ENCODE measurements around the gene FGF12. TPM values are rescaled to one million over a fixed set of nuclear protein-coding genes. Genes with fewer than 3 reads are reported as not detected.
A peak's percentile ranks its signal among the peaks of the same experiment; 100 is the strongest.

The FGF12 gene
- total and polyA plus RNA-seq, 7 donors = 0.25 to 0.87 (median 0.71) TPM

DNA sequence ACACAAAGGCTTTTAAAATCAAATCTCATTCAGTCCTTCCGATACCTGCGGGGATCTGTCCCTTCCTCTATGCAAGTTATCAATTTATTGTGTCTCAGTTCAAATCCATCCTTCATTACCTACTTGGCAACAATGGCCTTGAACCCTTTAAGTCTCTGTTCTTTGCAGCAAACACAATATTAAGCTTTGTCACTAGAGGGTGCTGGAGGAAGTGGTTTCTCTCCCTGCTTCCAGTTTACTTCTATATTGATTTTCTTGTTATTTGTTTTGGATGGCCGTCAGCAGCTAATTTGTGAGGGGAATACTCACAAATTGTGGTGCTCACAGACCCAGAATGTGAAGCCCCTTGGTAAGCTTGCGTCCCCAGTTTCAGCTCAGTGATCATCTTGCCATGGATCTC, 278.3 kb downstream of the FGF12 start:
- intact Hi-C loops (cut with DNase I) = loop anchor here in 1 of 2 donors (5.0 kb wide), 1 partner anchor 322 kb away; no protein-coding TSS in a partner anchor
- WGBS, 3 donors = 89 to 93% (median 91%) methylated on average over 4 of the region's 4 CpGs
- Histone ChIP-seq H3K36me3 (ENCODE audit: insufficient read depth in 1 of 2, low read depth in 1 of 2) (no peaks in the 10 kb centered on the region), H3K9me3 (no peaks in the 10 kb centered on the region), H3K4me1 (no peaks in the 10 kb centered on the region), H3K27ac (no peak overlapping the region), H3K4me3 (no peak overlapping the region), H3K27me3 (ENCODE audit: insufficient read depth in 3 of 3, low read length in 2 of 3) (peaks cover 0 to 10% (median 0%) of the 10 kb centered on the region in 3 donors)
- DNase-seq = no peak
- no peak for ATAC-seq
- TF ChIP-seq CTCF (IDR thresholded peaks at IDR 0.05) = no peak

- no peak for TF ChIP-seq CTCF (IDR thresholded peaks at IDR 0.05)
- H3K4me3 ChIP-seq = no peak overlapping the region
- H3K27me3 ChIP-seq (ENCODE audit: insufficient read depth in 3 of 3, low read length in 2 of 3) = peaks cover 0 to 10% (median 0%) of the 10 kb centered on the region in 3 donors
- no peak for ATAC-seq
- H3K27ac ChIP-seq = no peak overlapping the region
- no peaks in the 10 kb centered on the region for H3K4me1 ChIP-seq
- 14 to 20% (median 17%) methylated on average over 10 of the region's 10 CpGs for WGBS, 3 donors
- no peaks in the 10 kb centered on the region for H3K36me3 ChIP-seq (ENCODE audit: insufficient read depth in 1 of 2, low read depth in 1 of 2)
- no peaks in the 10 kb centered on the region for H3K9me3 ChIP-seq
- intact Hi-C loops (cut with DNase I) = loop anchor here in 1 of 2 donors (5.0 kb wide), 1 partner anchor 319 kb away; no protein-coding TSS in a partner anchor
- no peak for DNase-seq
Observed at GRCh38 chr3:192445770-192446644, 281.3 kb downstream of the FGF12 start.

DNA sequence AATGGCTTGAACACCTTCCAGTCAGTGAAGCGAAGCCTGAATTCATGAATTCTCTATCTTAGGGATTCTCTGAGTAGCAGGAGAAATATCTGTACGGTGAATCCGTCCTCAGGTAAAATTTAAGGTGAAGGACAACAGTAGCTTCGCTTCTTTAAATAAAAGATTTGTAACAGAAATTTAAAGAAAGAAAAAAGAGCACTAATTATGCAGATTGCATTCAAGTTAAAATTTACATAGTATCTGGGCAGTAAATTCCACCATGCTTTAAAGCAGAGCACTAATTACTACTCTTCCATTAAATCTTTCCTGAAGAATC, 282.6 kb downstream of the FGF12 start:
- no peaks in the 10 kb centered on the region for H3K36me3 ChIP-seq (ENCODE audit: insufficient read depth in 1 of 2, low read depth in 1 of 2)
- WGBS, 3 donors = 37 to 40% (median 39%) methylated on average over 4 of the region's 4 CpGs
- no peaks in the 10 kb centered on the region for H3K9me3 ChIP-seq
- no peaks in the 10 kb centered on the region for H3K4me1 ChIP-seq
- peaks cover 0 to 10% (median 0%) of the 10 kb centered on the region in 3 donors for H3K27me3 ChIP-seq (ENCODE audit: insufficient read depth in 3 of 3, low read length in 2 of 3)
- H3K4me3 ChIP-seq = no peak overlapping the region
- DNase-seq (no peak), ATAC-seq (no peak)
- no peak overlapping the region for H3K27ac ChIP-seq
- TF ChIP-seq CTCF (IDR thresholded peaks at IDR 0.05) = no peak
- intact Hi-C loops (cut with DNase I) = loop anchor here (1.0 to 5.0 kb wide), 3 partner anchors 314 to 1022 kb away; no protein-coding TSS in a partner anchor

- no peaks in the 10 kb centered on the region for H3K36me3 ChIP-seq (ENCODE audit: insufficient read depth in 1 of 2, low read depth in 1 of 2)
- no peaks in the 10 kb centered on the region for H3K9me3 ChIP-seq
- no peaks in the 10 kb centered on the region for H3K4me1 ChIP-seq
- TF ChIP-seq CTCF (IDR thresholded peaks at IDR 0.05) = peak; percentile 97
- peak; percentile 67 to 84 (median 73) for ATAC-seq
- WGBS, 3 donors = 13 to 18% (median 15%) methylated on average over 12 of the region's 12 CpGs
- H3K4me3 ChIP-seq = no peak overlapping the region
- H3K27ac ChIP-seq = no peak overlapping the region
- peaks cover 0 to 10% (median 0%) of the 10 kb centered on the region in 3 donors for H3K27me3 ChIP-seq (ENCODE audit: insufficient read depth in 3 of 3, low read length in 2 of 3)
- DNase-seq = peak; percentile 41 to 66
- intact Hi-C loops (cut with DNase I) = loop anchor here (1.0 to 5.0 kb wide), 2 partner anchors 314 to 1022 kb away; no protein-coding TSS in a partner anchor
Observed at GRCh38 chr3:192444096-192444790, 283.1 kb downstream of the FGF12 start.

Measured in psoas muscle (tissue), 8 donors.